Endodermal cell (in vitro differentiated cells): ENCODE results near the gene ZNF816. TPM values are rescaled to one million over a fixed set of nuclear protein-coding genes. Genes with fewer than 3 reads are reported as not detected.

Experiments
- DNase-seq: peaks from one replicate; pipeline ENCODE4 v3.0.0-alpha.2; 2017
- H3K27ac ChIP-seq: 2 replicates; pipeline ENCODE4 v1.5.1; 2013; ENCODE audit warnings: mild to moderate bottlenecking, low read depth, low read length, moderate library complexity
- H3K27me3 ChIP-seq: 2 replicates; pipeline ENCODE4 v1.6.1; 2013; ENCODE audit warnings: mild to moderate bottlenecking, low read length, moderate library complexity; ENCODE audit not compliant: insufficient read depth, control insufficient read depth, poor library complexity, severe bottlenecking
- H3K36me3 ChIP-seq: 2 replicates; pipeline ENCODE4 v1.7.0; 2013; ENCODE audit warnings: mild to moderate bottlenecking, low read length, moderate library complexity; ENCODE audit not compliant: control insufficient read depth, insufficient read depth
- H3K4me1 ChIP-seq: one replicate; pipeline ENCODE4 v1.7.0; 2013; ENCODE audit warnings: low read length; ENCODE audit not compliant: control insufficient read depth, insufficient read depth
- H3K4me3 ChIP-seq: 2 replicates; pipeline ENCODE4 v1.5.1; 2013; ENCODE audit warnings: mild to moderate bottlenecking, low read length, moderate library complexity
- H3K9ac ChIP-seq: 2 replicates; pipeline ENCODE4 v1.6.1; 2013; ENCODE audit warnings: mild to moderate bottlenecking, low read length, moderate library complexity; ENCODE audit not compliant: poor library complexity, severe bottlenecking; ENCODE audit errors: extremely low read depth
- H3K9me3 ChIP-seq: 2 replicates; pipeline ENCODE4 v1.6.1; 2013; ENCODE audit warnings: mild to moderate bottlenecking, low read length, moderate library complexity; ENCODE audit not compliant: control insufficient read depth
- H3K27ac Mint-ChIP-seq: 2 replicates; pipeline ENCODE4 v1.8.0; 2020; ENCODE audit warnings: mixed read lengths
- H3K27me3 Mint-ChIP-seq: 2 replicates; pipeline ENCODE4 v1.8.0; 2021; ENCODE audit warnings: mild to moderate bottlenecking, mixed read lengths; ENCODE audit not compliant: insufficient read depth
- H3K36me3 Mint-ChIP-seq: 2 replicates; pipeline ENCODE4 v1.8.0; 2020; ENCODE audit warnings: low read depth, mixed read lengths
- H3K4me1 Mint-ChIP-seq: 2 replicates; pipeline ENCODE4 v1.8.0; 2020; ENCODE audit warnings: mixed read lengths
- H3K4me3 Mint-ChIP-seq: 2 replicates; pipeline ENCODE4 v1.8.0; 2020; ENCODE audit warnings: mild to moderate bottlenecking, moderate library complexity, mixed read lengths
- H3K9me3 Mint-ChIP-seq: 2 replicates; pipeline ENCODE4 v1.8.0; 2020; ENCODE audit warnings: mild to moderate bottlenecking, mixed read lengths
- CTCF ChIP-seq: fragments of 200-600 bp; sonication (generic); conservative IDR thresholded peaks from 2 replicates; pipeline ENCODE4 v1.5.0; 2021; ENCODE audit warnings: antibody characterized with exemption, mild to moderate bottlenecking
- WGBS, 2 experiments: methylation state at CpG; one replicate each; pipeline versions ENCODE4 v1.1.5 to v1.1.7; 2013; ENCODE audit warnings: missing lambda C conversion rate in 2 of 2, mixed read lengths in 1 of 2; ENCODE audit not compliant: insufficient coverage in 1 of 2, insufficient read length in 1 of 2; 5-methylcytosine and 5-hydroxymethylcytosine counted together
- total RNA-seq, 2 donors: library from RNA; stranded (reverse); fragmentation: NEBNext Ultra II Directional in 1 of 2; extraction: Animal tissue kit (Norgen Biotek cat#: 25700) in 1 of 2; gene quantifications; 2 replicates in 1 of 2; 3 replicates in 1 of 2; pipeline ENCODE4 v1.2.1, GENCODE V29; 2021

The ZNF816 gene
- total RNA-seq, 2 donors from 2014 or later = 20.7 to 24.8 TPM

GRCh38 chr19:52963247-52963618 is 552 bp upstream of the ZNF816 start:
- Mint-ChIP-seq H3K9me3 (peaks cover 49% of the 10 kb centered on the region), H3K4me3 (peak overlapping the region; percentile 87), H3K27me3 (no peaks in the 10 kb centered on the region), H3K4me1 (peaks cover 23% of the 10 kb centered on the region), H3K36me3 (peaks cover 51% of the 10 kb centered on the region), H3K27ac (peak overlapping the region; percentile 93)
- peaks cover 56% of the 10 kb centered on the region for H3K9me3 ChIP-seq
- H3K36me3 ChIP-seq = peaks cover 37% of the 10 kb centered on the region
- H3K27ac ChIP-seq = peak overlapping the region; percentile 12
- no peaks in the 10 kb centered on the region for H3K27me3 ChIP-seq
- TF ChIP-seq CTCF = no peak
- H3K4me3 ChIP-seq = peak overlapping the region; percentile 88
- H3K4me1 ChIP-seq = no peaks in the 10 kb centered on the region
- DNase-seq = peak; percentile 76
- peak overlapping the region; percentile 57 for H3K9ac ChIP-seq
- 10 to 17% methylated on average over 2 to 12 of the region's 12 CpGs for WGBS, 2 experiments

- H3K9me3 ChIP-seq = peaks cover 56% of the 10 kb centered on the region
Observed at GRCh38 chr19:52961981-52962380, 700 bp downstream of the ZNF816 start.

GRCh38 chr19:52959613-52960295 is 2.9 kb downstream of the ZNF816 start:
- TF ChIP-seq CTCF = no peak
- H3K9ac ChIP-seq = no peak overlapping the region
- H3K4me1 Mint-ChIP-seq = peaks cover 23% of the 10 kb centered on the region
- H3K4me3 Mint-ChIP-seq = no peak overlapping the region
- no peaks in the 10 kb centered on the region for H3K27me3 Mint-ChIP-seq
- WGBS, 2 experiments = 96 to 100% methylated on average over 5 to 11 of the region's 11 CpGs
- peaks cover 74% of the 10 kb centered on the region for H3K9me3 ChIP-seq
- peaks cover 63% of the 10 kb centered on the region for H3K36me3 ChIP-seq
- H3K4me3 ChIP-seq = peak overlapping the region; percentile 88
- H3K27me3 ChIP-seq = no peaks in the 10 kb centered on the region
- H3K27ac Mint-ChIP-seq = no peak overlapping the region
- H3K36me3 Mint-ChIP-seq = peaks cover 65% of the 10 kb centered on the region
- H3K4me1 ChIP-seq = no peaks in the 10 kb centered on the region
- peaks cover 63% of the 10 kb centered on the region for H3K9me3 Mint-ChIP-seq
- H3K27ac ChIP-seq = no peak overlapping the region
- peak; percentile 22 for DNase-seq

More at GRCh38 chr19:52961981-52962380, 700 bp downstream of the ZNF816 start:
- Histone ChIP-seq H3K27ac (peak overlapping the region; percentile 19), H3K4me3 (peak overlapping the region; percentile 88), H3K36me3 (peaks cover 41% of the 10 kb centered on the region), H3K4me1 (no peaks in the 10 kb centered on the region), H3K27me3 (no peaks in the 10 kb centered on the region), H3K9ac (peak overlapping the region; percentile 88)
- no peak for TF ChIP-seq CTCF
- WGBS, 2 experiments = 31 to 90% methylated on average over 2 to 5 of the region's 5 CpGs
- Mint-ChIP-seq H3K9me3 (peaks cover 50% of the 10 kb centered on the region), H3K36me3 (peaks cover 51% of the 10 kb centered on the region), H3K4me1 (peaks cover 23% of the 10 kb centered on the region), H3K4me3 (peak overlapping the region; percentile 87), H3K27ac (peak overlapping the region; percentile 93), H3K27me3 (no peaks in the 10 kb centered on the region)
- DNase-seq = no peak
